NCI-H345 treated with DMSO at 0.1 percent for 48 hours (cell line): ENCODE measurements around the gene RB1.
"Not testable (repeated sequence)": the region's sequence is repeated elsewhere in the genome, so short reads cannot be mapped to it uniquely, and the experiment has no call there.

Experiments
- DNase-seq: peaks from one replicate; lab custom pipeline; 2025; ENCODE audit not compliant: unreplicated experiment; lab: John Stamatoyannopoulos, UW

The RB1 gene

DNA sequence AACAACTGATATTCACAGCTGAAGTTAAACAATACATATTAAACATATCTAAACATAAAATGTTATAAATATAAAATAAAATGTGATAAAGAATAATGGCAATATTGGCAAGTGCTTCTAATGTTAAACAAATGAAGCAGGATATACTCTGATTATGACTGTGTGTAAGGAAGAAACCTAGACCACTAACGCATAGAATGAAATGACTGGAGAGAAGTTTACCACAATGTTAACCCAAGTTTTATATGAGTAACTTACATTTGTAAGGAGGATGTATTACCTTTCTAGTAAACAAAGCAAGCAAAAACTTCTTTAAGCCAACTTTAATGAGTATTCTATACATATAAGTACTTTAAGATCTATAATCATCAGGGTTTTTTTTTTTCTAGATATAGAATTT is 43.0 kb downstream of the RB1 start:
- no peak for DNase-seq

DNA sequence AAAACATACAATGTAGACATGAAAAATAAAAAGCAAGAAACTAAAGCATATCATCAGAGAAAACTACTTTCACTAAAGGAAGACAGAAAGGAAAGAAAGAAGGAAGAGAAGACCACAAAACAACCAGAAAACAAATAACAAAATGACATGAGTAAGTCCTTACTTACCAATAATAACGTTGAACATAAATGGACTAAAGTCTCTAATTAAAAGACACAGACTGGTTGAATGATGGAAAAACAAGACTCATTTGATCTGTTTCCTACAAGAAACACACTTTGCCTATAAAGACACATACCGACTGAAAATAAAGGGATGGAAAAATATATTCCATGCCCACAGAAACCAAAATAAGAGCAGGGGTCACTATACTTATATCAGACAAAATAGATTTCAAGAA is 46.0 kb downstream of the RB1 start:
- DNase-seq, result no peak

GRCh38 chr13:48353590-48353989 is 50.0 kb downstream of the RB1 start:
- DNase-seq, result no peak

GRCh38 chr13:48355524-48355923 is 52.0 kb downstream of the RB1 start:
- DNase-seq, result not testable (repeated sequence)

DNA sequence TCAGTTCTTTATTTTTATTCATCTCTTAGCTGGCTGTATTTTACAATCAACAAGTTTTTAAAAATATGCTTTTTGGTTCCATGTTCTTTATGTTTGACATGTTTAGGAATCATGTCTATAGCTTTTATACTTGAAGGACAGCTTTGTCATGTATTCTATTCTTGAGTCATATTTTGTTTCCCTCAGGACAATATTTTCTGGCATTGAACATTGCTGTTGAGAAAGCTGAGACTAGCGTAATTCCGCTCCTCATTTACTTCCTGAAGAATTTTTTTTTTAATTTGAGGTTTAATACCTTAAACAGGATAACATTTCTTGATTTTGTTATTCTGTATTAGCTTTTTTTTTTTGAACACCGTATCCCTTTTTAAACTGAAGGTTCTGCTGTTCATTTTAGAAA is 53.2 kb downstream of the RB1 start:
- no peak for DNase-seq

DNA sequence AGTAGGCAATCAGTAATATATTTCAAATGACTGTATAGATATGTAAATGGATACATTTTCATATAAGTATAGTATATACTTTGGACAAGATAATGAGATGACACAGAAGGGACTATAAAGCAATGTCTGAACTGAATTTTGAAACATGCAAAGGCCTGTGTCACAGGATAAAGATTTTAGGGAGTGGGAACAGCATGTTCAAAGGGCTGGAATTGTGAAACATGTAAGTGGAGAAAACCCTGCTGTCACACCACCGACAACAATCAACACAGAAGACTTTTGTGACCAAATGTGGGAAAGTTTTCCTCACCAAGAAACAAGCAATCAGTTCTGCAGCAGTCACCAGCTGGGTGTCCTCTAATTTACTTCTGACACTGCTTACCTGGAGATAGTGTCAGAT is 66.4 kb downstream of the RB1 start:
- DNase-seq, result no peak

DNA sequence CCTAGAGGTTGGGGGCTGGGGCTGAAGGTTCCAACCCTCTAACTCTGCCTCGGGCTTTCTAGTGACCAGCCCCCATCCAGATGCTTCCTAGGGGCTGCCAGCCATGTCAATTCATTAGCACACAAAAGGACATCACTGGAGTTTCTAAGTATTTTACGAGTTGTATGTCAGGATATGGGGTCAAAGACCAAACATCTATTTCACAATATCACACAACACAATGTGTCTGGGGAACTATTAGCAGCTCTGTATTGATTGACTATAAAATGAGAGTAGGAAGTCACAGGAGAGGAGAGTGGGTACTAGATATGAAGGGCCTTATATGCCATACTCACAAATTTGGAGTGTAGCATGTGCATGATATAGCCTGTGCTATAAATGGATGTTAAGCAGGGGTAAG is 67.3 kb downstream of the RB1 start:
- no peak for DNase-seq

- no peak for DNase-seq
These were observed 74.3 kb downstream of the RB1 start for GRCh38 chr13:48377857-48378256.

- DNase-seq, result no peak
These were observed 77.0 kb downstream of the RB1 start for GRCh38 chr13:48380581-48380980.

- no peak for DNase-seq
These were observed 79.8 kb downstream of the RB1 start for GRCh38 chr13:48383384-48383783.

DNA sequence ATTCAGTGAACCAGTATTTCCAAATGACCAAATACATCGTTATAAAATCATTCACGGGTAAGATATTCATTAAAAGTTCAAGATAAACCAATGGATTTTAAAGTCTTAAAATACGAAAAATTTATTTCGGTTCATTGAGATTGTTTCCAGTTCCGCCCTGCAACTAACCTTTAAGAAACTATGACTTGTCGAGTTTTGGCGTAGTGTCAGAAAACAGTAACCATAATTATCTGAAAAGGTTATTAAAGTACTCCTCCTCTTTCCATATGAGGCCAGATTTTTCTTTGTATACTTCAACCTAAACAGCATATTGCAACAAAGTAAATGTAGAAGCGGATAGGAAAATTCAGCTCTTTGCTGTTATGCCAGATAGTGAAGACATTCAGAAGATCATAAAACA is 83.3 kb downstream of the RB1 start:
- DNase-seq, result no peak

- no peak for DNase-seq
These were observed 87.7 kb downstream of the RB1 start for GRCh38 chr13:48391257-48391656.

DNA sequence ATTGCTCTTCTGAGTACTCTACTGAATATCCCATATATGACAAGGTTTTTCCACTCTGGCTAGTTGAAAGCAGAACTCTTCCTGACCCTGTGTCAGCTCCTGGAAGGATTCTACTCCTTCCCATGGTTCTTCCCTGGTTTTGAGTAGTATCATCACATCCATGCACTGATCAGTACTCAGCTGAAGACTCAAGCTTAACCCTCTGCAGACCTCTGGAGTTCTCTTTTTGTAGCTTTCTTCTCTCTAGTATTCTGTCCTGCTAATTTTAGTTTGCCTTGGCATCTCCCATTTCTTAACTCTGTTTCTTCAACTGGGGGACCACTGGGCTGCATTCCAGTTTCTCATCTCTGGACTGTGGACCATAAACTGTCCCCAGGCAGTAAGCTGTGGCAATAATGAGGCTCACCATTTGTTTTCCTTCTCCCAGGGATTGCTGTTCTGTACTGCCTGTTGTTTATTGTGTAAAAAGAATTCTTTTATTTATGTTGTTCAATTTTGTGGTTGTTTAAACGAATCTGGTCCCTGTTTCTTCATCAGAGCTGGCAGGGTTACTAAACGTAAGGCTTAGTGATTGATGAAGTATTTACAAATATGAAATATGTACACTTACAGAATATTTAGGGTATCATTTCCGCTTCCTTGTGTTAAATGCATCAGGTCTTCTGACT is 89.6 kb downstream of the RB1 start:
- no peak for DNase-seq

DNA sequence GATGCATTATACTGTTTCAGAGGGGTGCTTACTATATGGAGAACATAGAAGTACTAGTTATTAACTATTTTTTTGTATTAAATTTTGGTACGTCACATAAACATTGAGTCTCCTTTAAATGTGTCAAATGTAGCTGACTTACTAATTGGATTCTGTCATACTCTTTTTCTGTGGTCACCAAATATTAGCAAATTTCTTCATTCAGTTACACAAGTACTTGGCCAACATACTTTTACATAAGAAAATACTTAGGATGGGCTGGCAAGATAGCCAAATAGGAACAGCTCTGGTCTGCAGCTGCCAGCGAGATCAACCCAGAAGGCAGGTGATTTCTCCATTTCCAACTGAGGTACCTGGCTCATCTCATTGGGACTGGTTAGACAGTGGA is 90.1 kb downstream of the RB1 start:
- no peak for DNase-seq

DNA sequence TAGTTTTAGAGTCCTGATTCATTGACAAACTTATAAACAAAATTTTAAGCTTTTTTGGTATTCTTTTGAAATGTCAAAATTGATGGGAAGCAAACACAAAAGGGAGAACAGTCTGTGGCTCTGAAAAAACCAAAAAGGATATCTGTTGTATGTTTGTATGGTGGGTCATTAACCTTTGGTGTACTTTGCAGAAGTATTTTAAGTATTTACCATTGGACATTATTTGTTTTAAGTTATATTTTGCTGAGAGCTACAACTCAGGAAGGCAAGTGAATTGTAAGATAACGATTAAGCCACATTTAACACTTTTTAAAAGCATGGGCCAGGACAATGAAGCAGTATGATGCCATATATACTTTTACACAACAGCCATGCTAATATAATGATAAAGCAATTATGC is 94.2 kb downstream of the RB1 start:
- no peak for DNase-seq

DNA sequence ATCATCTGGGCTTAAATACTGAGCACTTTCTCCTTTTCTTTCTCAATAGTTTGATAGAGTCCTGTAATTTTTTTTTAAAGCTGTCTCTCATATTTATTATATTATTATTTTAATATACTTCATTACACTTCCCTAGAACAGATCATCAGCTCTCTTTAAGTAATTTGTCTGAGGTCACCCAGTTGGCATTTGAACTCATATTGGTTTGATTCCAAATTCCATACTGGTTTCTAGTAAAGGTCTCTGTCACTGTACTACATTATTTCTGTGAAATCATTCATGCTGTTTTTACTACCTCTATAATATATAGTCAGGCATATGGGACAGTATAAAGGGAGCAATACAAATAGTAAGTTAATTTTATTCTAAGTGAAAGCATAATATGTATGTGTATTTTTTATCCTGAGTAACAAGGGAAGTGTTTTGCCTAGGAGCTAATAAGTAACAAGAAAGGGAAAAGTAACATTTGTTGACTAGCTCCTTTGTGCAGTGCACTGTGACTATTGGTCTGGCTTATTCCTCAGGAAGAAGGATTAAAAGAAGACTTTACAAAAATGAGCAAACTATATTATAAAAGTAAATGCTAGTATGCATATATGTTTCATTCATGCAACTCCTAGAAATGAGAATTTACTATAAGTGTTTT is 95.0 kb downstream of the RB1 start:
- no peak for DNase-seq

DNA sequence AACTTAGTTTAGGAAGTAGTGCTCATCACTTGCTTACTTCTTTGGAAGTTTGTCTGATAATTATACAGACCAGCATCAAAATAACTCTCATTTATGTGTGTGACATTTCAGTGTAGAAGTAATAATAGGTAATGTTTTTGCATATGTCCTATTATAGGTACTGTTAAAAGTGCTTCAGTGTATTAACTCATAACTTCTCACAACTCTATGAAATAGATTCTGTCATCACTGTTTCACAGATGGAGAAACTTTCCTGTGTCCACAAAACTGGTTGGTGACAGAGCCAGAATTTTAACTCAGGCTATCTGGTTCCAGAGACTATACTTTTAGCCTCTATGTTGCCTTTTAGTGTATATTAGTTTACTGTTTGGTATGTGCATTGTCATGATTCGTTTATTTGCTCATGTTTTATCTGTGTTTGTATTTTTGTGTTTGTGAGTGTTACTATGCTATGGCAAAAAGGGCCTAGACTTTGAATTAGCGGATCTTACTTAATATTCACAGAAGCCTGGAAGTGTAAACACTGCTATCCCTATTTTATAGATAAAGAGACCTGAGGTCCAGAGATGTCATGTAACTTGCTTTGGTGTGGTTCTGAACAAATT is 96.6 kb downstream of the RB1 start:
- no peak for DNase-seq

GRCh38 chr13:48400850-48401291 is 97.3 kb downstream of the RB1 start:
- no peak for DNase-seq

DNA sequence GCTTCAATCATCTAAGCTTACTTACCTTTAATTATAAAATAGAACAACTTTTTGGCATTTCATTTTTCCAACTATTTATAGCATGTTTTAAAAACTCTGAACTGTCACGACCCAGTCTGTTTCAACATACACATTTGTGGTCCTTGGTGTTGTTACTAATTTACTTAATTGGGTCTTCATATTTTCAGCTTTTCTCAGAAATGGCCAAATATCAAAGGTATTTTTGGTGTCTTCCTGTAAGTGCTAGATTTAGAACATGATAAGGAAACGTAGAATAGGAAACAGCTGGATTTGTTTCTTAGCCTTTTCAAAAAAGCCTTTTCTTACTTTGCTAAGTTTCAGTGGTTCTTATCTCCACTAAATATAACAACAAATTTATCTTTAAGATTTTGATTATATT is 97.9 kb downstream of the RB1 start:
- DNase-seq, result no peak

- DNase-seq, result no peak
These were observed 98.9 kb downstream of the RB1 start for GRCh38 chr13:48402325-48402932.

- no peak for DNase-seq
These were observed 99.6 kb downstream of the RB1 start for GRCh38 chr13:48403151-48403631.

- DNase-seq, result no peak
These were observed 100.4 kb downstream of the RB1 start for GRCh38 chr13:48403913-48404312.
